Measurements from ENCODE around the gene PPARA. TPM values are rescaled to one million over a fixed set of nuclear protein-coding genes. Genes with fewer than 3 reads are reported as not detected.

PPARA gene
- total and polyA plus RNA-seq, 9 of the 15 experiments (the other 6 are each of a cell fraction or from before 2014, with no cell fraction given): 0.64 to 5.3 (median 3.5) TPM

- no peak for TF ChIP-seq MNT (conservative IDR thresholded peaks at IDR 0.05)
- TF ChIP-seq RAD21 (CRISPR knock-in tag; conservative IDR thresholded peaks at IDR 0.05 in 1 of 2, IDR thresholded peaks at IDR 0.05 in 1 of 2): no peak
- no peak for TF ChIP-seq SMAD1 (IDR thresholded peaks at IDR 0.05; ENCODE audit: low read depth, low read length, partially characterized antibody)
- TF ChIP-seq USF1 (CRISPR knock-in tag; IDR thresholded peaks at IDR 0.05): peak; percentile 60; the same call in 1 of the 2 replicates
- no peak for TF ChIP-seq ZNF592 (IDR thresholded peaks at IDR 0.05)
- peak; percentile 95 for TF ChIP-seq ZNF12 (CRISPR knock-in tag; IDR thresholded peaks at IDR 0.05)
Observed at GRCh38 chr22:46275455-46276122, 125.3 kb downstream of the PPARA start (continued).

All from K562 (cell line).